K562 (cell line): ENCODE measurements around the gene PIERCE2. TPM values are rescaled to one million over a fixed set of nuclear protein-coding genes. Genes with fewer than 3 reads are reported as not detected.

Source experiments
- ATF3 ChIP-seq, 2 experiments: fragments of 450-650 bp in 1 of 2; sonication (generic) in 1 of 2; formaldehyde crosslinking in 1 of 2; IDR thresholded peaks in 1 of 2; conservative IDR thresholded peaks in 1 of 2; 2 replicates each; pipeline versions ENCODE4 v1.6.1 to v1.8.1; 2016 to 2023; ENCODE audit warnings: mild to moderate bottlenecking in 2 of 2, moderate library complexity in 2 of 2, inconsistent platforms in 1 of 2, missing genetic modification reagents in 1 of 2
- FOXJ3 ChIP-seq: sonication (generic); formaldehyde crosslinking; IDR thresholded peaks from 2 replicates; pipeline ENCODE4 v1.4.0; 2020; ENCODE audit warnings: mild to moderate bottlenecking, missing genetic modification reagents
- GTF2E2 ChIP-seq: fragments of 200-800 bp; sonication (Bioruptor generic); IDR thresholded peaks from 2 replicates; pipeline ENCODE4 v1.6.1; 2016; ENCODE audit warnings: missing genetic modification characterization, missing compliant biosample characterization
- HNRNPK ChIP-seq: fragments of 200-400 bp; formaldehyde crosslinking; IDR thresholded peaks from one replicate; pipeline ENCODE4 v1.6.1; 2018; ENCODE audit warnings: mild to moderate bottlenecking, low read depth, low read length; ENCODE audit not compliant: poor library complexity, severe bottlenecking
- LEF1 ChIP-seq: fragments of 450-650 bp; IDR thresholded peaks from 2 replicates; pipeline ENCODE4 v1.6.1; 2016; ENCODE audit warnings: mild to moderate bottlenecking
- MEF2A ChIP-seq: IDR thresholded peaks from 2 replicates; pipeline ENCODE4 v1.6.1; 2011; ENCODE audit warnings: low read depth, mild to moderate bottlenecking, low read length, moderate library complexity; ENCODE audit not compliant: control insufficient read depth
- MIER1 ChIP-seq: fragments of 450-650 bp; IDR thresholded peaks from 2 replicates; pipeline ENCODE4 v1.6.1; 2016; ENCODE audit warnings: antibody characterized with exemption, mild to moderate bottlenecking, low read depth
- MTA3 ChIP-seq: fragments of 450-650 bp; formaldehyde crosslinking; IDR thresholded peaks from 2 replicates; pipeline ENCODE4 v1.6.1; 2017; ENCODE audit warnings: mild to moderate bottlenecking, borderline replicate concordance
- MXI1 ChIP-seq: IDR thresholded peaks from 2 replicates; pipeline ENCODE4 v1.6.1; 2011; ENCODE audit warnings: low read depth, mild to moderate bottlenecking, improper control_type of control experiment, low read length
- MYNN ChIP-seq, 2 experiments: sonication (generic); formaldehyde crosslinking in 1 of 2; IDR thresholded peaks; 2 replicates each; pipeline versions ENCODE4 v1.5.0 to v1.6.1; 2016 to 2020; ENCODE audit warnings: antibody characterized with exemption in 1 of 2, missing genetic modification reagents in 1 of 2
- NKRF ChIP-seq: fragments of 450-650 bp; IDR thresholded peaks from 2 replicates; pipeline ENCODE4 v1.6.1; 2016; ENCODE audit warnings: borderline replicate concordance
- SMARCE1 ChIP-seq: fragments of 450-650 bp; IDR thresholded peaks from 2 replicates; pipeline ENCODE4 v1.7.1; 2016; ENCODE audit warnings: mild to moderate bottlenecking
- SUPT5H ChIP-seq: fragments of 450-650 bp; IDR thresholded peaks from 2 replicates; pipeline ENCODE4 v1.6.1; 2016
- U2AF1 ChIP-seq: fragments of 200-400 bp; formaldehyde crosslinking; optimal IDR thresholded peaks from 2 replicates; pipeline ENCODE3; 2017; ENCODE audit warnings: mild to moderate bottlenecking, low read depth, low read length, moderate library complexity
- ZNF263 ChIP-seq: sonication (generic); formaldehyde crosslinking; IDR thresholded peaks from 2 replicates; pipeline ENCODE4 v1.8.0; 2022; ENCODE audit warnings: mild to moderate bottlenecking, missing genetic modification reagents, borderline replicate concordance
- ZNF395 ChIP-seq: fragments of 200-800 bp; sonication (Bioruptor generic); IDR thresholded peaks from 2 replicates; pipeline ENCODE4 v1.6.1; 2017; ENCODE audit warnings: missing genetic modification characterization, missing compliant biosample characterization
- ZNF668 ChIP-seq: fragments of 250-450 bp; sonication (Bioruptor Pico); IDR thresholded peaks from 2 replicates; pipeline ENCODE4 v1.8.0; 2022; ENCODE audit warnings: mild to moderate bottlenecking, inconsistent platforms
- polyA plus RNA-seq, 8 experiments: library from polyadenylated mRNA; depleted of rRNA in 4 of 8; stranded (reverse) in 5 of 8; unstranded in 3 of 8; fragments of >200 nt; fragmentation: Nextera tagmentation in 2 of 8; fragmentation: Illumina TruSeq in 1 of 8; extraction: Ambion mirVana in 2 of 8; extraction: Trizol in 1 of 8; gene quantifications; 2 replicates each; pipeline versions ENCODE4 v1.2.1 to v1.2.3, GENCODE V29; 2011 to 2014; ENCODE audit warnings: inconsistent platforms in 1 of 8, missing spikeins in 1 of 8
- total RNA-seq, 7 experiments: library from RNA; depleted of rRNA in 6 of 7; stranded (reverse); fragments of >200 nt in 6 of 7; fragmentation: Illumina TruSeq in 2 of 7; extraction: Trizol in 2 of 7; gene quantifications; 2 replicates each; pipeline versions ENCODE4 v1.2.1 to v1.2.3, GENCODE V29; 2011 to 2021; ENCODE audit warnings: low replicate concordance in 1 of 7
- TF ChIP-seq, protein P1 (sequence below): fragments of 250-450 bp; sonication (Bioruptor Pico); IDR thresholded peaks from 2 replicates; pipeline ENCODE4 v1.5.0; 2021
- TF ChIP-seq, protein P2 (sequence below): sonication (generic); formaldehyde crosslinking; IDR thresholded peaks from 2 replicates; pipeline ENCODE4 v1.8.1; 2023; ENCODE audit warnings: mild to moderate bottlenecking, missing genetic modification reagents

PIERCE2 gene
- total and polyA plus RNA-seq, 9 of the 15 experiments (the other 6 are each of a cell fraction or from before 2014, with no cell fraction given) = 2.9 to 4.8 (median 4.0) TPM

GRCh38 chr15:55408012-55408928 lies at the start of gene PIERCE2, which contains the start of gene CCPG1 (continued):
- TF ChIP-seq, protein P1, sequence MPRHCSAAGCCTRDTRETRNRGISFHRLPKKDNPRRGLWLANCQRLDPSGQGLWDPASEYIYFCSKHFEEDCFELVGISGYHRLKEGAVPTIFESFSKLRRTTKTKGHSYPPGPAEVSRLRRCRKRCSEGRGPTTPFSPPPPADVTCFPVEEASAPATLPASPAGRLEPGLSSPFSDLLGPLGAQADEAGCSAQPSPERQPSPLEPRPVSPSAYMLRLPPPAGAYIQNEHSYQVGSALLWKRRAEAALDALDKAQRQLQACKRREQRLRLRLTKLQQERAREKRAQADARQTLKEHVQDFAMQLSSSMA (CRISPR knock-in tag) = 0 out of 2 replicates have a peak, but pooled peaks have one; percentile 59
- TF ChIP-seq FOXJ3 (CRISPR knock-in tag) (no peak), SUPT5H (peak; percentile 77), U2AF1 (peak; percentile 21), MIER1 (no peak), MXI1 (peak; percentile 81), ATF3 (IDR thresholded peaks at IDR 0.05) (no peak), ATF3 (CRISPR knock-in tag; conservative IDR thresholded peaks at IDR 0.05) (peak; percentile 83), MTA3 (0 out of 2 replicates have a peak, but pooled peaks have one; percentile 82), SMARCE1 (no peak), LEF1 (no peak), ZNF263 (no peak), NKRF (peak; percentile 43; the same call in 1 of the 2 replicates), HNRNPK (no peak), GTF2E2 (tag) (peak; percentile 83; the same call in 1 of the 2 replicates), MYNN (IDR thresholded peaks at IDR 0.05) (peak; percentile 53; the same call in 1 of the 2 replicates), MYNN (CRISPR knock-in tag; IDR thresholded peaks at IDR 0.05) (no peak), MEF2A (0 out of 2 replicates have a peak, but pooled peaks have one; percentile 1), ZNF395 (CRISPR knock-in tag) (peak; percentile 67; the same call in 1 of the 2 replicates), ZNF668 (CRISPR knock-in tag) (no peak)
- TF ChIP-seq, protein P2, sequence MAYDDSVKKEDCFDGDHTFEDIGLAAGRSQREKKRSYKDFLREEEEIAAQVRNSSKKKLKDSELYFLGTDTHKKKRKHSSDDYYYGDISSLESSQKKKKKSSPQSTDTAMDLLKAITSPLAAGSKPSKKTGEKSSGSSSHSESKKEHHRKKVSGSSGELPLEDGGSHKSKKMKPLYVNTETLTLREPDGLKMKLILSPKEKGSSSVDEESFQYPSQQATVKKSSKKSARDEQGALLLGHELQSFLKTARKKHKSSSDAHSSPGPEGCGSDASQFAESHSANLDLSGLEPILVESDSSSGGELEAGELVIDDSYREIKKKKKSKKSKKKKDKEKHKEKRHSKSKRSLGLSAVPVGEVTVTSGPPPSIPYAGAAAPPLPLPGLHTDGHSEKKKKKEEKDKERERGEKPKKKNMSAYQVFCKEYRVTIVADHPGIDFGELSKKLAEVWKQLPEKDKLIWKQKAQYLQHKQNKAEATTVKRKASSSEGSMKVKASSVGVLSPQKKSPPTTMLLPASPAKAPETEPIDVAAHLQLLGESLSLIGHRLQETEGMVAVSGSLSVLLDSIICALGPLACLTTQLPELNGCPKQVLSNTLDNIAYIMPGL (CRISPR knock-in tag) = peak; percentile 91; the same call in 1 of the 2 replicates
